ENCODE results near the gene GMDS.

GMDS gene

DNA sequence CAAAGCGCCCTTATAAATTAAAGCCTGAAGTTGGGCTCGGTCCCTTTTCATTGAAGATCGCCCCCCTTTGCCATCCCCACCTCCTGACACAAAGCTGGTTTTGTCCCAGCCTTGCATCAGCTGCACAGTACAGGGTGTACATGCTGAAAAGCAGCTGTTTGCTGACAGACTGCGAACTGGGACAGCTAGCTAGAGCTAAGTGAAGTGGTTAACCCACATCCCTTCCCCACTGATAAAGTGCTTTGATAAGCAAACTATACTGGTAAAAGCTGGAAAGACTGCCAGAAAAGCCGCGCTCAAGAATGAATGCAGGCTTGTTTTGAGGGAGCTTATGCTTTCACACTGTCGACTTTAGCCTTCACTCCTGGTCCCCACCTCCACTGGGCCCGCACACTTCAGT lies 207.3 kb downstream of the GMDS start:
- no peak overlapping the region for H3K4me3 ChIP-seq (ENCODE audit: low read depth, low read length)
- TF ChIP-seq, protein P1, sequence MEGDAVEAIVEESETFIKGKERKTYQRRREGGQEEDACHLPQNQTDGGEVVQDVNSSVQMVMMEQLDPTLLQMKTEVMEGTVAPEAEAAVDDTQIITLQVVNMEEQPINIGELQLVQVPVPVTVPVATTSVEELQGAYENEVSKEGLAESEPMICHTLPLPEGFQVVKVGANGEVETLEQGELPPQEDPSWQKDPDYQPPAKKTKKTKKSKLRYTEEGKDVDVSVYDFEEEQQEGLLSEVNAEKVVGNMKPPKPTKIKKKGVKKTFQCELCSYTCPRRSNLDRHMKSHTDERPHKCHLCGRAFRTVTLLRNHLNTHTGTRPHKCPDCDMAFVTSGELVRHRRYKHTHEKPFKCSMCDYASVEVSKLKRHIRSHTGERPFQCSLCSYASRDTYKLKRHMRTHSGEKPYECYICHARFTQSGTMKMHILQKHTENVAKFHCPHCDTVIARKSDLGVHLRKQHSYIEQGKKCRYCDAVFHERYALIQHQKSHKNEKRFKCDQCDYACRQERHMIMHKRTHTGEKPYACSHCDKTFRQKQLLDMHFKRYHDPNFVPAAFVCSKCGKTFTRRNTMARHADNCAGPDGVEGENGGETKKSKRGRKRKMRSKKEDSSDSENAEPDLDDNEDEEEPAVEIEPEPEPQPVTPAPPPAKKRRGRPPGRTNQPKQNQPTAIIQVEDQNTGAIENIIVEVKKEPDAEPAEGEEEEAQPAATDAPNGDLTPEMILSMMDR (IDR thresholded peaks at IDR 0.05; ENCODE audit: borderline replicate concordance, insufficient read depth, low read depth, low read length): no peak

- H3K4me3 ChIP-seq (ENCODE audit: low read depth, low read length): no peak overlapping the region
- TF ChIP-seq, protein P1 (IDR thresholded peaks at IDR 0.05; ENCODE audit: borderline replicate concordance, insufficient read depth, low read depth, low read length): no peak
These were observed 208.0 kb downstream of the GMDS start for GRCh38 chr6:2037237-2037926.

- TF ChIP-seq, protein P1 (IDR thresholded peaks at IDR 0.05; ENCODE audit: borderline replicate concordance, insufficient read depth, low read depth, low read length): no peak
- no peak overlapping the region for H3K4me3 ChIP-seq (ENCODE audit: low read depth, low read length)
These were observed 208.7 kb downstream of the GMDS start for GRCh38 chr6:2036710-2037023.

DNA sequence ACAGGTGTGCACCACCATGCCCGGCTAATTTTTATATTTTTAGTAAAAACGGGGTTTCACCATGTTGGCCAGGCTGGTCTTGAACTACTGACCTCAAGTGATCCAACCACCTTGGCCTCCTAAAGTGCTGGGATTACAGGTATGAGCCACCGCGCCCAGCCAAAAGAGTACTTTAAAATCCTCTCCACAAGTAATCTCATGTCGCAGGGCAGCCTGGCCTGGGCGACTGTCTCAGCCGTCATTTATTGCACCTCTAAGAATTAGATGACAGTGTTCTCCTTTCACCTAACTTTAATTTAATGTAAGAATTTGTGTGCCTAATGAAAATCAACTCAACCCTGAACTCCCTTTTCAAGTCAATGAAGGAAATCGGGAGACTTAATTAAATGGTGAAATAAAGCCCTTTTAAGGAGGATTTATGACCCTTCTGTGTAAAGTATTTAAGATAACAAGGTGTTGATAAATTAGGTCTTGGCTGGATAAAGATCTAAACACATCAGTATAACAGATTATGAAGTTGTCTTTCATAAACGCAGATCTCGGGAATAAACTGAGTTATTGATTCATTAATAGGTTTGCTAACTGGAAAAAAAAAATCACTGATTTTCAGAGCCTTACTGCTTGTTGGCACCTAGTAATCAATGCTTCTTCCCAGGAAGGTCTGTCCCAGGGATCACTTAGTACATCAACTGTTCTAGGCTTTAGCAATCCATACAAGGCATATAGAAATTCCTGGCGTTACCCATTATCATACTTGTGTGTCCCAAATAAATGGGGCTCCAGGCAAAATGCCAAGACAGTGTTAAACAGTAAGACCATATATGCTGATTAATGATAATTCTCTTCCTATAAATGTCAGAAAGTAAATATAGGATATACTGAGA lies 209.3 kb downstream of the GMDS start:
- TF ChIP-seq, protein P1 (IDR thresholded peaks at IDR 0.05; ENCODE audit: borderline replicate concordance, insufficient read depth, low read depth, low read length): no peak
- no peak overlapping the region for H3K4me3 ChIP-seq (ENCODE audit: low read depth, low read length)

DNA sequence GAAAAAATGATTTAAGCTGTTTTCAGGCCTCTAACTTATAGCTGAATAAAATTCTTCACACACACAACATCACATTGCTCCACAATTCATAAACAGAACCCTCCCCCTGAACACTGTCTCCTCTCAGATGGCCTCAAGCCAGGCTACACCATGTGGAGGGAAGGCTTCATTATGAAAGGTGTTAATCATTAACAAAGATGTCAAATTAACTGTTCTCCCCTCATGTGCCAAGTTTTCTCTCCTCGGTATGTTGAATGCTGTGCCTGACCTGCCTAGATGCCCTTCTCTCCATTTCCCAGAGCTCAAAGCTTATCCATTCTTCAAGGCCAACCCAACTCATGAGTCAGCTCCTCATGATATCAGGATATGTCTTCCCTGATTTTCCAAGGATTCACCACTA lies 210.4 kb downstream of the GMDS start:
- TF ChIP-seq, protein P1 (IDR thresholded peaks at IDR 0.05; ENCODE audit: borderline replicate concordance, insufficient read depth, low read depth, low read length): no peak
- no peak overlapping the region for H3K4me3 ChIP-seq (ENCODE audit: low read depth, low read length)

GRCh38 chr6:2034256-2034655 lies 211.1 kb downstream of the GMDS start:
- no peak overlapping the region for H3K4me3 ChIP-seq (ENCODE audit: low read depth, low read length)
- TF ChIP-seq, protein P1 (IDR thresholded peaks at IDR 0.05; ENCODE audit: borderline replicate concordance, insufficient read depth, low read depth, low read length): no peak

DNA sequence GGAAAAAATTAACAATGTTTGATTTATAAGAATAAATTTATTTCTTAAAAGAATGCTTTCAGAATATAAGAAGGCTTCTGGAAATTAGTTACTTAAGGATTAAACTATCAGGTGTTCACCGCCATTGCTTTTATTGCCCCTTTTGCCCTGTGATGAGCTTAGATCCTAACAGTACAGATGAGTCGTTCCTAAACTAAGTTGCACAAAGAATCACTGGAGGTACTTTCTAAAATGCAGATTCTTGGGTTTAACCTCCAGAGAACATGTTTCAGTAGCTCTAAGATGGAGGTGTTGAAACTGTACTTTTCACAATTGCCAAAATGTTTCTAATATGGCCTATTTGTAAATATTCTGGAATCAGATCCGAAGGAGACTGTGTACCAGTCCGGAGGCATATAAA lies 211.9 kb downstream of the GMDS start:
- TF ChIP-seq, protein P1 (IDR thresholded peaks at IDR 0.05; ENCODE audit: borderline replicate concordance, insufficient read depth, low read depth, low read length): no peak

More for the DNA sequence above, 211.9 kb downstream of the GMDS start:
- H3K4me3 ChIP-seq (ENCODE audit: low read depth, low read length): no peak overlapping the region
